Measurements from ENCODE around the gene SLC25A14.
"Not testable (repeated sequence)": the region's sequence is repeated elsewhere in the genome, so short reads cannot be mapped to it uniquely, and the experiment has no call there.

Gene SLC25A14

GRCh38 chrX:130352050-130352449 is 12.3 kb downstream of the SLC25A14 start:
- not testable (repeated sequence) for H3K4me3 ChIP-seq (ENCODE audit: low read depth, low read length); DNase-seq (ENCODE audit: low read depth)

GRCh38 chrX:130376077-130376476 is 36.4 kb downstream of the SLC25A14 start:
- H3K4me3 ChIP-seq (ENCODE audit: low read depth, low read length), result no peak overlapping the region
- DNase-seq (ENCODE audit: low read depth), result no peak

- no peak overlapping the region for H3K4me3 ChIP-seq (ENCODE audit: low read depth, low read length)
- no peak for DNase-seq (ENCODE audit: low read depth)
Observed at GRCh38 chrX:130378024-130378669, 38.4 kb downstream of the SLC25A14 start.

- no peak within 1 kb of the TSS for H3K4me3 ChIP-seq (ENCODE audit: low read depth, low read length)
- DNase-seq (ENCODE audit: low read depth), result no peak
Observed at GRCh38 chrX:130385520-130385919, 45.8 kb downstream of the SLC25A14 start, which contains the start of gene GPR119. TSS of gene GPR119 (minus strand) at chrX:130385674. CDS start at chrX:130385447, 227 bp downstream.

DNA sequence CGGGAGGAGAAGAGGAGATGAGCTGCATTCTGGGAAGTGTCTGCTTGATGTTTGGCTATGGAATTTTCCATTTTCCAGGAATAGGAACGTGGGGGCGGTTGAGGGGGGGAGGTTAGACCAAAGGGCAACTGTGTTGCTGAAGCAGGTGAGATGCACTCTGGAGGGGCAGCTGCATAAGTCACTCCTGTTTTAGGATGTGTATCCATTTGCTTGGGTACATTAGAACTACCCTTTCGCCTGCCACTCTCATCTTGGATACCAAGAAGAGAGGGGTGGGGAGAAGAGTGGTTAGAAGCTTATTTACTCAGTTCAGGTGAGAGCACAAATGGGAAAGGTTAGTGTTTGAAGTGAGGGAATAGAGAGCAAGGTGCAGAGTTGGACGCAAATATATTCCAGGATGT is 46.7 kb downstream of the SLC25A14 start:
- no peak for DNase-seq (ENCODE audit: low read depth)

GRCh38 chrX:130393451-130394074 is 53.8 kb downstream of the SLC25A14 start:
- no peak for DNase-seq (ENCODE audit: low read depth)
- no peak overlapping the region for H3K4me3 ChIP-seq (ENCODE audit: low read depth, low read length)

More for the DNA sequence above, 46.7 kb downstream of the SLC25A14 start:
- no peak overlapping the region for H3K4me3 ChIP-seq (ENCODE audit: low read depth, low read length)

GRCh38 chrX:130395341-130395740 is 55.6 kb downstream of the SLC25A14 start:
- DNase-seq (ENCODE audit: low read depth), result no peak
- no peak overlapping the region for H3K4me3 ChIP-seq (ENCODE audit: low read depth, low read length)

DNA sequence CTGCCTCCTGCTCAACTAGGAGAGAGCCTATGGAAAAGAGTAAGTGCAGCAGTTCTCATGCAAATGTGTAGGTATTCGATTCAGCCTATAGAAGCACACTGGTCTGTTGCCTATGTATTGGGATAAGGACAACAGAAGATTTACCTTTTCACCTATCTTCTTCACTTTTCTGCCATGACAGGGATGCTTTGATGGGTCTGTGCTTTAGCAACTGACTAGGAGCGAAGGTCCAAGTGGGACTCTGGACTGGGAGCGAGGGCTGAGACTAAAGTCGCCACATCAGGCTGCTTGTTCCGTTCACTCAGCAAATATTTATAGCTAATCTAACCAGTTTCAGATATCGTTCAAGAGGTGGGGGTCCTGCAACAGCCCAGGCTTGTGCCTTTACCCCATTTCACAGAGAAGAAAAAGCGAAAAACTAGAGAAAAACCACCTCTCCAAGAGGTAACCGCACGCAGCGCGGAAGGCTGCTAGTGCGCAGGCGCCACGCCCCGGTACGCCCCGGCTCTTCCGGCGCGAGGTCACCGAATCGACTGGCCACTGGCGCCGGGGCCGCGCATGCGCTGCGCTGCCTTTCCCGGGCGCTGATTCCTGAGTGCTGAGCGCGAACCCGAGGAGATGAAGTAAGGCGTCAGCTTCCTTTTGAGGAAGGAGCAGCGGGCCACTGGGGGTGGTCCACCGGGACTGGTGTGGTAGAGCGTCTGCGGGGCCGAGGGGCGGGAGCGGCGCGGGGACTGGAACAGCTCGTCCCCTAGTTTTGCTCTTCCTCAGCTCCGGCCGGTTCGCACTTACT is 61.9 kb downstream of the SLC25A14 start, which contains the start of gene RBMX2:
RBMX2 (plus strand) TSS at position 573 of the 793 bp plus-strand sequence; CDS start at position 619, 46 bp downstream.
- DNase-seq (ENCODE audit: low read depth), result peak; percentile 24
- peak within 1 kb of the TSS; percentile 65 for H3K4me3 ChIP-seq (ENCODE audit: low read depth, low read length)

DNA sequence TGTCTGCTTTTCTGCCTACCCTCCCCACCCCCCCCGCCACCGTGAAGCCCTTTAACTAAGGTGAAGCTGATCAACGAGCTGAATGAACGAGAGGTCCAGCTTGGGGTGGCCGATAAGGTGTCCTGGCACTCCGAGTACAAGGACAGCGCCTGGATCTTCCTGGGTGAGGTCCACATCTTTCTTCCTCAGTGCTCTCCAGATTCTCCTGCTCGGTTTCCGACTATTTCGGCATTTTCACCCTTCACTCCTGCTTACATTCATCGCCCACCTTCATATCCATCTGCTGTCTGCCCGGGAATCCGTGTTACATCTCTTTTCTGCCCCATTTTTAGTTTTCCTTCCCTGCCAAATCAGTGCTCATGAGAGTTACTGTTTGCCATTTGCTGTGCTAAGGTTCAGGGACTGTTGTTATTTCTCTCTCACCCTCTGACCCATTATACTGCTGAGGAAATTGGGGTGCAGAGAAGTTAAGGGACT is 62.5 kb downstream of the SLC25A14 start:
- DNase-seq (ENCODE audit: low read depth), result no peak
- H3K4me3 ChIP-seq (ENCODE audit: low read depth, low read length), result peak overlapping the region; percentile 65

- no peak overlapping the region for H3K4me3 ChIP-seq (ENCODE audit: low read depth, low read length)
- DNase-seq (ENCODE audit: low read depth), result no peak
Observed at GRCh38 chrX:130413415-130413814, 73.7 kb downstream of the SLC25A14 start.

GRCh38 chrX:130414800-130415199 is 75.1 kb downstream of the SLC25A14 start:
- H3K4me3 ChIP-seq (ENCODE audit: low read depth, low read length), result no peak overlapping the region
- DNase-seq (ENCODE audit: low read depth), result no peak

DNA sequence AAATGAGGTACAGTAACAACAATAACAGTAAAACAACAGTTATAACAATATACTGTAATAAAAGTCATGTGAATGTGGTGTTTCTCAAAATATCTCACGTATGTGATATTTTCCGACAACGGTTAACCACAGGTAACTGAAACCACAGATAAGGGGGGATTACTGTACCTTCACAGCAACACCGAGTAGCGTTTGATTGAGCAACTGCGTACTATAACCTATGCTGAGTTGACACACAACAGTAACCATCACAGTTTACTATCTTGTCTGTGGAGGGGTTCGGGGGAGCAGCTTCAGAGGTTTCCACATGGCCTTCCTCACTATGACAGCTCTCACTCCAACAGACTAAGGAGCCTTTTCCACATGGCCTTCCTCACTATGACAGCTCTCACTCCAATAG is 75.5 kb downstream of the SLC25A14 start:
- no peak overlapping the region for H3K4me3 ChIP-seq (ENCODE audit: low read depth, low read length)

DNA sequence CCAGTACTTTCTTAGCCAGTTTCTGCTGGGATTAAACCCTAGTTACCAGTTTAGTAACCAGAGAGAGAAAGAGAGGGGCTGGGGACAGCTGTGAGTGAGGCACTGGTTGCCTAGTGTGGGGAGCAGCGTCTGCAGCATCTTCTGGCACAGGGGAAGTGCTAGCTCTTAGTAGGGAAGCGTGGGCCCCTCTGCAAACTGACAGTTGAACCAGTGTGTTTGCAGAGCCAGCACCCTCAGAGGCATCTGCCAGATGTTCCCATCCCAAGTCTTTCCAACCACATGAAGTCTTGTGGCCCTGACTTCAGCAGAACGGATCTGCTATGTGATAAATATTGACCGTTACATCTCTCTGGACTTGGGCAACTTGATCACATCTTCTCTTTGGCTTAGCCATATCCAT is 77.1 kb downstream of the SLC25A14 start:
- H3K4me3 ChIP-seq (ENCODE audit: low read depth, low read length), result no peak overlapping the region
- no peak for DNase-seq (ENCODE audit: low read depth)

More for the DNA sequence above, 75.5 kb downstream of the SLC25A14 start:
- DNase-seq (ENCODE audit: low read depth), result no peak

- no peak for DNase-seq (ENCODE audit: low read depth)
- no peak overlapping the region for H3K4me3 ChIP-seq (ENCODE audit: low read depth, low read length)
Observed at GRCh38 chrX:130418066-130418465, 78.3 kb downstream of the SLC25A14 start.

DNA sequence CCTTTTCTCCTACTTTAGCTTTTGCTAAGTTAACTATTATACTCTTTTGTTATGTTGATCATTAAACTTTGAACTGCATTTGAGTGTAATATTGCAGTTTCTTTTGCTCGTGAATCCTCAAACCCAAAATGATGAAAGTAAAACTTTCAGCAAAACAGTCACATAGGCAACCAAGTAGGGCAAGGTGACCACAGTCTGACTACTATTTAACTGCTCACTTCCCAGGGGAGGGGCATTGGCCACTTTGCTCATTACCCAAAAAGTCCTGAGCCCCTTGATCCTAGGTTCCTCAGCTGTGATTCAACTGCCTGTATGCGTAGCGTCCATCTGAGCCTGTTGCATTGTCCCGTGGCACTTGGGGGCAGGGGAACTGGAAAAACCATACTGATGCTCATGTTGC is 79.0 kb downstream of the SLC25A14 start:
- H3K4me3 ChIP-seq (ENCODE audit: low read depth, low read length), result no peak overlapping the region
- DNase-seq (ENCODE audit: low read depth), result no peak

GRCh38 chrX:130419263-130419662 is 79.5 kb downstream of the SLC25A14 start:
- no peak overlapping the region for H3K4me3 ChIP-seq (ENCODE audit: low read depth, low read length)
- DNase-seq (ENCODE audit: low read depth), result no peak

All from skeletal muscle cell (primary cell).